Embryonic facial prominence (tissue), 1 donor: Measurements from ENCODE around the gene PIPOX.

ENCODE experiments used
- DNase-seq: peaks from one replicate; pipeline ENCODE4 v3.0.0-alpha.2; 2016; ENCODE audit errors: extremely low spot score

PIPOX gene, protein sequence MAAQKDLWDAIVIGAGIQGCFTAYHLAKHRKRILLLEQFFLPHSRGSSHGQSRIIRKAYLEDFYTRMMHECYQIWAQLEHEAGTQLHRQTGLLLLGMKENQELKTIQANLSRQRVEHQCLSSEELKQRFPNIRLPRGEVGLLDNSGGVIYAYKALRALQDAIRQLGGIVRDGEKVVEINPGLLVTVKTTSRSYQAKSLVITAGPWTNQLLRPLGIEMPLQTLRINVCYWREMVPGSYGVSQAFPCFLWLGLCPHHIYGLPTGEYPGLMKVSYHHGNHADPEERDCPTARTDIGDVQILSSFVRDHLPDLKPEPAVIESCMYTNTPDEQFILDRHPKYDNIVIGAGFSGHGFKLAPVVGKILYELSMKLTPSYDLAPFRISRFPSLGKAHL

GRCh38 chr17:29042679-29043538 is at the start of gene PIPOX:
TSS of gene PIPOX (plus strand) at chr17:29043141. CDS start at chr17:29043226, 85 bp downstream.
- no peak for DNase-seq

- DNase-seq, result no peak
Observed at GRCh38 chr17:28993645-28994426, 49.1 kb upstream of the PIPOX start.

DNA sequence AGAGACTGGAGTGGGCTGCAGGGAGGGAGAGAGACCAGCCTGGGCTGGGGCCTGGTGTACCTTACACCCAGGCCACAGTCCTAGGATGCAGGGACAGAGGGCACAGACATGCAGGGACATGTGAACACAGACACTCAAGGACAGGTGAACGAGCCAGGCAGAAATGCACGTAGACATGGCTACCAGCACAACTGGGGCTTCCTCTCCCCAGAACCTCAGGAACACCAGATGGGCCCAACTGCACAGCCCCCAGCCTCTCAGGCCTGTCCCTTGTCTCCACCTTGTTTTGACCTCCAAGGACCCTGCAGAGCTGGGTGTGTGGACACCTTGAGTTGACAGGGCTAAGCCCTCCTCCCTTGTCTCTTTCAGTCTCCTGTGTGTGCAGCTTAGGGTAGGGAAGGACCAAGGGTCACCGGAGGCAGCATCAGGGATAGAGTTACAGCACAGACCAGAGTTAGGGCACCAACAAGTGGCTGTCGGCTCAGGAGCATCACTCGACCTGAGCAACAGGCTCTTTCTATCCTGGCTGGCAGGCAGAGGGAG is 46.3 kb upstream of the PIPOX start:
- no peak for DNase-seq

DNA sequence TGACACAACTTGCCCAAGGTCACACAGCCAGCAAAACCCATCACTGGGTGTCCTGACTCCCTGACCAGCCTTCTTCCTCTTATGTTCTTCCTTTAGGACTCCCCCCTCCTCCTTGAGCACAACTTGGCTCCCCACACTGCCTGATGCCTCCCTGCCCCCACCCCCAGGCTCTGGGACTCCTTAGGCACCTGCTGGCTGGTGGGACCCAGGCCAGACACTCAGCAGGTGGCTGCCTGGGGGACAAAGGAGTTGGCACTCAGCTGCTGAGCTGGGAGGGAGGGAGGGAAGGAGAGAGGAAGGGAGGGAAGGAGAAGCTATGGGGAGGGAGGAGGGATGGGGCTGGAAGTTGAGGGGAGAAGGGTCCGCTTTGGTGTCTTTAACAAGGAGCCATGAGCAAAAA is 45.1 kb upstream of the PIPOX start:
- DNase-seq, result no peak

DNA sequence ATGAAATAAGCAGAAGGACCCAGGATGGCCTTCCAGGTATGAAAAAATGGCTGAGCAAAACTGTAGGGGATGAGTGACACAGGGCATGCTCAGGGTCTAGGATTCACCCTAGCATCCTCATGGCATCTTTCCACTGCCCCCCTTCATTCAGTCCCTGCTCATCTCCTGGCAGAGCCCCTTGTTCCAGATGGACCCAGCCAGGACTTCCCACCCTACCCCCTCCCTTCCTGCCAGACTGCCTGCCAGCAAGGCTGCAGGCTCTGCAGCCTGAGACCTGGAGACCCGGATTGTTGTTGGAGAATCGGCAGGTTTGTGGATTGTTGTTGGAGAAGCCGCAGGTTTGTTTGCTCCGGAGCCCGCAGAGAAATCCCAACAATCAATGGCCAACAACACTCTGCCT is 43.7 kb upstream of the PIPOX start:
- DNase-seq, result no peak

DNA sequence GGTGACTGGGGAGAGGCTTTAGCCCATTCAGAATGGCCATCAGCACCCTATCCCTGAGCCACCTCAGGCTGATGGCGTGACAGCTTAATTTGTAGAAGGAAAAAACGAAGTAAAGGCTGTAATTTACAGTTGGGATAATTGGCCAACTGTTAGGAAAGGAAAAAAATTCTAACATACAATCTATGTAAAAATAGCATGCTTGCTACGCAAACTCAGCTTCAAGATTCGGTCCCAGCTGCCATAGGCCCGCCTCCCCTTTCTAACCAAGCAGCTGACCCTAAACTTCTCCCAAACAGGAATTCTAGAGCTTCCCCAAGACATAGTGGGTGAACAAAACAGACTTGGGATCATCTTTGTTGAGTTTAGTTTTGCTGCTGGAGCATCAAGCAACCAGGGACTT is 42.0 kb upstream of the PIPOX start:
- no peak for DNase-seq

GRCh38 chr17:29002811-29003210 is 40.1 kb upstream of the PIPOX start:
- DNase-seq, result no peak

GRCh38 chr17:29003289-29003688 is 39.7 kb upstream of the PIPOX start:
- DNase-seq, result no peak

DNA sequence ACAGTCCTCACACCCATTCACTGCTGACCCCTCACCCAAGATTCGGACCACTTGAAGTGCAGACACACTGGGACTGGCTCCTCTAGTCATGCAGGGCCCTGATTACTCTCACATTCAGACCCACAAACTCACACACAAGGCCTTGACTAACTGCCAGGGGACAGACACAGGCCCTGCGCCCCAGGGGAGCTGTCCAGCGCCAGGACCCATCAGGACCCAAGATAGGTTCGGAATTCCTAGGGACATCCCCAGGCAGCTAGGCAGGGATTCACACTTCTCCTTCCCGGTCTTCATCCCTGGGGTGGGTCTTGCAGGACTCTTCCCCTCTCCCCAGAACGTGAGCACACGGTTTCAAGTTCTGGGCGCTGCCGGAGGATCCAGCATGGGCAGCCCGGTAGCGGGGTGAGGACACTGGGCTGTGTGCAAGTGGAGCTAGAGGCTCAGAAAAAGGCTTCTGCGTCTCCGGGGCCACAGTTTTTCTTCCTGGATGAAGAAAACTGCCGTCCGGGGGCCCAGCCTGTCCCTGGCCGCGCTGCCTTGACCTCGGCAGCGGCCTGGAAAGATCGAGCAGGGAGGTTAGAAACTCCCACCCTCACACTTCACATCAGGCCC is 38.8 kb upstream of the PIPOX start:
- no peak for DNase-seq

- DNase-seq, result peak; percentile 21
Observed at GRCh38 chr17:29005936-29006511, 36.9 kb upstream of the PIPOX start, which contains the start of gene SEZ6. TSS of gene SEZ6 (minus strand) at chr17:29006033. CDS start at chr17:29005869, 164 bp downstream.

GRCh38 chr17:29007456-29007855 is 35.5 kb upstream of the PIPOX start:
- DNase-seq, result no peak

GRCh38 chr17:29007860-29008455 is 35.0 kb upstream of the PIPOX start:
- no peak for DNase-seq

DNA sequence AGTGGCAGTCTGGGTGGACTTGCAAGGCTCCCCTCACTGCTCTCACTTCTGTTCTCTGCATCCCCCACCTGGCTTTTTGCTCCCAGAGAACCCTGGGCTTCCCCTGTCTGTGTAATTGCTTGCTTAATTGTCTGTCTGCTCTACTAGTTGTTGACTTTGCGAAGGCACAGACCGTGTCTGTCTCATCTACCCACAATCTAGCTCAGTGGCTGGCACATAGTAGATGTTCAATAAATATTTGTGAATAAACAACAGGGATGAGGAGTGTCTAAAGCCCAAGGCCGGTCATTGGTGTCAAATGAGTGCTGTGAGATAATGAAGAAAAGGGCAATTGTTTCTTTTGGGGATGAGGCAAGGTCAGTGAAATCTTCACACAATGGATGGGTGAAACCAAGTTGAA is 34.4 kb upstream of the PIPOX start:
- no peak for DNase-seq

DNA sequence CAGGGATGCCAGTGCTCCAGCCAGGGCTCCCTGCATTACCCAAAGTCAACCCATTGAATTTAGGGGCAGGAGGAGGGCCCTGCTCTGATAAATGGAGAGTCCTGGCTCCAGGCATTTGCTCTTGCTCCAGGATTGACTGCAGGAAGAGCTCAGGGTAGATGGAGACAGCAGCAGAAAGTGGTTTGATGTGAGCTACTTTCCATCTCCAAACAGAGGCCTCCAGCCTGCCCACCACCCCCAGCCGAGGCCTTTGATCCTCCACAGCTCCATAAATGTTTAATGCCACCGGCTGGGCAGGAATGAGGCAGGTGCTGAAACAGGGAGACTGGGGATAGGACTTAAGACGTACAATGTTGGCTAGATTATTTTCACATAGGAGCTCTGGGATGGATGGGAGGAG is 32.8 kb upstream of the PIPOX start:
- DNase-seq, result no peak

DNA sequence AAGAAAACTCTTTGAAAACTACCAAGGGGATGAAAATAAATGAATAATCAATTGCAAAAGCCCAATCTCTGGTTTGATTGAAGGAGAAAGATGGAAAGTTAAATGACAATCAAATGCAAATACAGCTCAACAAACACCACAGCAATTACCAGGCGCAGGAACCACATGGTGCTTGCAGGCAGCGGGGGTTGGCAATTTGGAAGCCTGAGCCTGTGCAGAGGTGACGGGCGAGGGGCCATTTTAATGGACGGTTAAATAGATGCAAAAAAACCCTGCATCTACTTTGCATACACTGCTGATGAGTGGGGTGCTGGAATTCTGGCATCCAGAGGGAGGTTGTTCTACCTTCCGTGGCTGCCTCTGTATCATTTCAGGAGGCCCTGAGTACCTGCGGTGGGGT is 32.4 kb upstream of the PIPOX start:
- DNase-seq, result no peak

- no peak for DNase-seq
Observed at GRCh38 chr17:29012535-29012934, 30.4 kb upstream of the PIPOX start.

GRCh38 chr17:29014716-29015115 is 28.2 kb upstream of the PIPOX start:
- no peak for DNase-seq

DNA sequence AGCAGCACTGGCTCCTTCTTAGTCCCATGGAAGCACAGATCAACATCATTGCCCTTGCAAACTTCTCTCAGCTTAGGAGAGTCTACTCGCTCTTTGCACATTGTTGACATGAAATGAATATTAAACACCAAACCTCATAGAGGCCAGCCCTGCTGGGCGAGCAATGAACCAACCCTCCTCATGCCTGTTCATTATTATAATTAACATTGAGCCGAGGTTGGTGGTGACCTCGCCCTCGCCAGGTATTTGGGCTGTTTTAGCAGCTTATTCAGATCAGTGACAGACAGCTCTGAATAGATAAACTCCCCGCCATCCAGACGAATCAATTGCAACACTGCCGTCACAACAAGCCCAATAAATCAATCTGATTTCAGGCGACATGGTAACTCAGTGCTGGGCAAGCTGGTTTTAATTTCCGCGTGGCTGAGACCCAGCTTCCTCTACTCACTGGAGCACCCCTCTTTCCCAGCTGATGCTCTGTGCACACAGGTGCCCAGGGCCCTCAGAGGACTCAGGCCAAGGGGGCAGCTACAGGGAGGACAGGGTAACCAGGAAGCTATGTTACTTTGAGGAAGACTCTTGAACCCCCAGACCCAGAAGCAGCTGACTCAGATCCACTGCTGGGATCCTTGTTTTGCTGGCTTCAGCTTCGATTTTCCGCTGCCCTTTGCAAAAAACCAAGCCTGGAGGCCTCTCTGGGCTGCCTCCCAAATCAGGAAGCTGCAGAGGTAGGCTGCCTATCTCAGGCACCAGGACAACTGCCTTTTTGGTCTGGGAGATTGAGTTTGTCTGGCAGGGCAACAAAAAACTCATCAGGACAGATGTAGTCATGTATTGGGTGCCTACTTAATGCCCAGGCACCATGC is 26.4 kb upstream of the PIPOX start:
- no peak for DNase-seq

DNA sequence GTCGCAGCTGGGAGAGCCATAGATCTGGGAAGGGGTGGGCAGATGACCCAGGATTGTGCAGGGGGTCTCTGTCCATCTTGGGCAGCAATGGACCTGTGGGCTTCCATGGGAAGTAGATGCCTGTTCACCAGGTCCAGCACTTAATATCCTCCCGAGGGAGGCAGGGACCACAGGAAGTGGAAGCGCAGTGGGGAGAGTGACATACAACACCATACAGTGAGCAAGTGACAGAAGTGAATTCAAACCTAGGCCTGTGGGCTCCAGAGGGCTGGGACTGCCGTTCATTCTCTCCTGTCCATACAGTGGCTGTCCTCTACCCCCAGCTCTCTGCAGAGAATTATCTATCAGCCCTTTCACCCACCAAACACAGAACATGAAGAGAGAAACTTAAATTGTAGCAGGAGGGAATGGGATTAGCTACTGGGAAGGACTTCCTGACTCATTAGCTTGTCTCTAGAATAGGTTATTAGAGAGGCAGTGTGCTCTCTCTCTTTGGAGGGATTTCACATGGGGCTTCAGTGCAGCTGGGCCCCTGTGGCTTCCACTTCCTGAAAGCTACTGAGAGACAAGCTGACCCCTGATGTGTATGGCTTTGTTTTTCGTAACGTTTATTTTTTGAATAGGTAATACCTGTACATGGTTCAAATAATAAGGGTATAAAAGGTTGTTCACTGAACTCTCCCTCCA is 24.0 kb upstream of the PIPOX start:
- DNase-seq, result no peak
